NCI-H146 treated with DMSO at 0.1 percent for 48 hours (cell line): ENCODE measurements around the gene ACSM6.
A peak's percentile ranks its signal among the peaks of the same experiment; 100 is the strongest.
"Not testable (repeated sequence)": the region's sequence is repeated elsewhere in the genome, so short reads cannot be mapped to it uniquely, and the experiment has no call there.

ENCODE experiments used
- DNase-seq: peaks from one replicate; lab custom pipeline; 2025; ENCODE audit not compliant: unreplicated experiment; lab: John Stamatoyannopoulos, UW

Gene ACSM6

GRCh38 chr10:95193944-95194343, at the start of gene ACSM6:
Gene ACSM6, plus strand, starts transcription at chr10:95194238. Its CDS starts 248 bp downstream, at chr10:95194486.
- no peak for DNase-seq

GRCh38 chr10:95168694-95169093, 25.3 kb upstream of the ACSM6 start:
- no peak for DNase-seq

- DNase-seq, result no peak
Observed at GRCh38 chr10:95169522-95169921, 24.5 kb upstream of the ACSM6 start.

- DNase-seq, result no peak
Observed at GRCh38 chr10:95170790-95171189, 23.2 kb upstream of the ACSM6 start.

GRCh38 chr10:95171336-95171735, 22.7 kb upstream of the ACSM6 start:
- no peak for DNase-seq

GRCh38 chr10:95172851-95173250, 21.2 kb upstream of the ACSM6 start:
- DNase-seq, result no peak

- no peak for DNase-seq
Observed at GRCh38 chr10:95176101-95176500, 17.9 kb upstream of the ACSM6 start.

GRCh38 chr10:95177429-95177828, 16.6 kb upstream of the ACSM6 start:
- DNase-seq, result no peak

GRCh38 chr10:95178266-95178665, 15.8 kb upstream of the ACSM6 start:
- no peak for DNase-seq

GRCh38 chr10:95178797-95179196, 15.2 kb upstream of the ACSM6 start:
- no peak for DNase-seq

GRCh38 chr10:95181726-95182125, 12.3 kb upstream of the ACSM6 start:
- DNase-seq, result no peak

GRCh38 chr10:95183271-95184230, 10.5 kb upstream of the ACSM6 start:
- DNase-seq, result peak; percentile 77

- DNase-seq, result no peak
Observed at GRCh38 chr10:95187617-95188016, 6.4 kb upstream of the ACSM6 start.

GRCh38 chr10:95188593-95188992, 5.4 kb upstream of the ACSM6 start:
- no peak for DNase-seq

- no peak for DNase-seq
Observed at GRCh38 chr10:95196046-95196445, 2.0 kb downstream of the ACSM6 start.

- no peak for DNase-seq
Observed at GRCh38 chr10:95201736-95202135, 7.7 kb downstream of the ACSM6 start.

- DNase-seq, result not testable (repeated sequence)
Observed at GRCh38 chr10:95202865-95203264, 8.8 kb downstream of the ACSM6 start.

GRCh38 chr10:95208702-95209391, 14.8 kb downstream of the ACSM6 start:
- DNase-seq, result no peak

- DNase-seq, result no peak
Observed at GRCh38 chr10:95209509-95210127, 15.6 kb downstream of the ACSM6 start.

- no peak for DNase-seq
Observed at GRCh38 chr10:95211606-95212279, 17.7 kb downstream of the ACSM6 start.

GRCh38 chr10:95214369-95214768, 20.3 kb downstream of the ACSM6 start:
- DNase-seq, result no peak
